HG03460 (cell line): ENCODE results near the gene SYT7.

Source experiments
- ATAC-seq: cut with Tn5 transposase; IDR thresholded peaks from one replicate; pipeline ENCODE4 v1.9.1; 2021; ENCODE audit not compliant: unreplicated experiment

SYT7 gene

DNA sequence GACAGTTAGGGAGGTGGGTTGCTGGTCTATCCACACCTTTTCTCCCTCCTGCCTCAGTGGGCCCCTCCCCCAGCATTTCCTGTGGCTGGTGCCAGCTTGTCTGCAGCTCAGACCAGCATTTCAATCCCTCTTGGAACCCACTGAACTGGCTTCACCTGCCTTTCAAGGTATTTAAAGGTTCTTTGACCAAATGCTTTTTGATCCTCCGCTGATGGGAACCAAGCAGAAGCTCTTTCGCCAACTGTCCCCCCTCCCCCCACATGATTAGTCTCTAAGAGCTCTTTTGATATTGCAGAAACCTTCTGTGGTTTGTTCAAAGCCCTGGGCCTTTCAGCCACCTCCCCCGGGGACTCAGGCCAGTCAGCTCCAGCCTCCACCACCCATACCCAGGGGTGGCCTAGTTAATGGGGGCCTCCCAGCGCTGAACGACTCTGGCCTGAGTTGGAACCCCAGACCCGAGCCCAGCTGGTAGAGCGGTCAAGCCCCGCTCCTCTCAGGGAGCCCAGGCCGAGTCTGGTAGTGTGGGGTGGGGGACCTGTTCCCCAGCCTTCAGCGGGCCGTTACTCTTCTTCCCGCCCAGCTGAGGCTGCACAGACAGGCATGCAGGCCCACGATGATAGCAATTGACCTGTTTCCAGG, 6.0 kb upstream of the SYT7 start:
- ATAC-seq, result no peak

- no peak for ATAC-seq
These were observed 4.2 kb upstream of the SYT7 start for GRCh38 chr11:61585115-61585514.

- no peak for ATAC-seq
These were observed 1.1 kb upstream of the SYT7 start for GRCh38 chr11:61581931-61582330.

- peak; percentile 5 for ATAC-seq
These were observed 496 bp downstream of the SYT7 start for GRCh38 chr11:61580271-61580888.

DNA sequence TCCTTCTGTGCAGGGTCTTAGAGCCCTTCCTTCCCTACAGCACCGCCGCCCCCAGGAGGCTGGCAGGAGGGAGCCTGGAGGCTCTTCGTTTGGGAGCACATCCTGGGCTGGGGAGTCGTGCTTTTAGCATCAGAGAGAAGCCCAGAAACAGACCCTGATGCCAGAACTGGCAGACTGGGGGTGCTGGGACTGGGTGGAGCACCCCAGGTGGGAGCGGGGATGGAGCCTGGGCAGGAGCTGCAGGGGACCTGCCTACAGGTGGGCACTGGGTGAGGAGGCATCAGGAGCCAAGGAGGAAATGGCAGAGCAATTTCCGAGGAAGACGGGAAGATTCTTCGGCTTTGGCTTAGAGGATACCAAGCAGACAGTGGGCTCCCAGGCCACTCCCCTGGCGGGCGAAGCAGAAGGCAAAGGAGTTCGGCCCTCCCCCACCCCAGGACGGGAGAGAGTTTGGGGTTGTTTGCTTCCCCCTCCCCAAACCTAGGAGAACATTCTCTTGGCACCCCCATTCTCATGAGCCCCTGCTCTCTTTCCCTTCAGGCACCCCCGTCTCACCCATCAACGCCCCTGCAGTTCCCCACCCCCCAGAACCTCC, 1.1 kb downstream of the SYT7 start:
- ATAC-seq, result no peak

- no peak for ATAC-seq
These were observed 1.8 kb downstream of the SYT7 start for GRCh38 chr11:61578819-61579675.

DNA sequence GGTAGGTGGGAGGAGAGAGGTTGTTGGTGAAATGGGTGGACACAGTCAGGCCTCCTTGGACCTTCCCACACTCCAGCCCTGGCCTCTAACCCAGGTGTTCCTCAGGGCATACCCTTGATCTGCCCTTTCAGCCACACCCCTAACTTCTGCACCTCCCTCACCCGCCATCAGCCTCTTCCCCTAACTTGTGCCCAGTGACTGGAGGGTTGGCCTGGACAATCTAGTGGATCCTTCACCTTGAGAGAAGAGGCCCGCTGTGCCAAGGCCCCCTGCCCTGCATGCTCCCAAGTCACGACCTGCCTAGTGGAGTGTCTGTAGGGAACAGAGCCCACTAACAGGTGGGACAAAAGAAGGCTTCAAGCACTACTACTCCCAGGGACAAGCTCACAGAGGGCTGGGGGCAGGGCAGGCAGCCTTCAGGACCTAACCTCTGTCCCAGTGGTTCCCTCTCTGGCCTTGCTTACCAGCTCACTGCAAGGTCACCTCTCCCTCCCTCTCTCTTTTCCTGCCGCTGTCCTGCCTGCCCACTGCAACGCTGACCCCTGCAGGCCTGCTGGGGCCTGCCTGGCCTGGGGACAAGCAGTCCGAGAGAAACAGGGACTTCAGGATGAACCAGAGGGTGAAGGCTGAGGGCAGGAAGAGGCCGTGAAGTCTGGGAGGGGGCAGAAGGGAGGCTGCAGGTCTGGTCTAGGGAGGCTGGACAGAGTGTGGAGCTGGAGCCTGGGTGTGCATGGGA, 3.3 kb downstream of the SYT7 start:
- no peak for ATAC-seq

DNA sequence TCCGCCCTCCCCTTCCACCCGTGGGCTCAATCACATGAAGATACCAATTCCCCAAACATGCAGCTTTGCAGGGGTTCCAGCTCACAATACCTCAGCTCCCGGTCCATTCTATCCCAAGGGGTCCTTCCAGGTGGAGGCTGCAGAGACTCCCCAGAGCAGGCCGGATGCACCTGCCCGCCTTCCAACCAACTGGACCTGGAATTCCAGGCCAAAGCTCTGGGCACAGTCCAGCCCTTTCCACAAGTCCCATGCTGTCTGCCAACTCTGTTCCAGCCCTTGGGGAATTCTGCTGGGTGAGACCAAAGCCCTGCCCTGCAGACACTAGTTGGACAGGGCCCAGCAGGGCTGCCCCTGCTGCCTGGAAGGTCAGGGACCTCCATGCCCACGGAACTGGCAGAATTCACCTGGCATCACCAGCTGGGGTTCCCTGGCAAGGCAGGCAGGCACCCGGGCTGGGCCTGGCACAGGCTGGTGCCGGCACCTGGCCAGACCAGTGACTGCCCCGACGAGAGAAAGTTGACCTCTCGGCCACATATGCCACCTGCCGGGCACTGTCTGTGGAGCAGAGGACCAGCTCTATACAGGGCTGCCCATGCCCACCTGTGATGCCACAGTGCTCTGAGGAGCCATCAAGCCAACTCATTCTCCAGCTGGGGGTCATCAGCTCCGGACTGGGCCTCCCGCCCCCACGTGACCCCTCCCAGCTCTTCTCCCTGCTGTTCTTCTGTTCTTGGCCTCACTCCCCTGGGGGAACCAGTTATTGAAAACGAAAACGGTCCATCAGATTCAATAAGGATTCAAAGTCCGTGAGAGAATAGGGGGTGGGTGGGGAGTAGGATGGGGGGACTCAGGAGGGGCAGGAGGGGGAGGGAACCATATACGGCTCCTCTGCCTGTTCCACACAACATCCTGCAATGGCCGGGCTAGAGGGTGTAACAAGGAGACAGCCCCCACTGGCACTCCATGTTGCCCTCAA, 4.7 kb downstream of the SYT7 start:
- ATAC-seq, result no peak

DNA sequence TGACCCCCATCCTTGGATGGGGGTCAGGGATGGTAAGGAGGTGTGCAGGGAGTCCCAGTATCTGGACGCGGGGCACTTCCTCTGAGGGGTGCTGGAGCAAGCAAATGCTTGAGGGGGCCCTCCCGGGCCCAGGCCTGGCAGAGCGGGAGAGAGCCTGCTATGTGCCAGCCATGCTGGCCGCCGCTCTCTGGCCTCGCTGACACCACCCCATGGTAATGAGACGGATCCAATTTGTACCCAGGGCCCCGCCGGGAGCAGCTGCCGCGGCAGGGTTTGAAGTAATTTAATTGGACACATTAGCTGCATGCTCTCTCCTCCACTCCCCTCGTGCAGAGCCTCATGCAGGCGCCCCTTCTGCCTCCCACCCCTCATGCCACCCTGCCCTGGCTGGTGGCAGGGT, 6.3 kb downstream of the SYT7 start:
- ATAC-seq, result no peak

GRCh38 chr11:61572913-61573312, 8.0 kb downstream of the SYT7 start:
- no peak for ATAC-seq

DNA sequence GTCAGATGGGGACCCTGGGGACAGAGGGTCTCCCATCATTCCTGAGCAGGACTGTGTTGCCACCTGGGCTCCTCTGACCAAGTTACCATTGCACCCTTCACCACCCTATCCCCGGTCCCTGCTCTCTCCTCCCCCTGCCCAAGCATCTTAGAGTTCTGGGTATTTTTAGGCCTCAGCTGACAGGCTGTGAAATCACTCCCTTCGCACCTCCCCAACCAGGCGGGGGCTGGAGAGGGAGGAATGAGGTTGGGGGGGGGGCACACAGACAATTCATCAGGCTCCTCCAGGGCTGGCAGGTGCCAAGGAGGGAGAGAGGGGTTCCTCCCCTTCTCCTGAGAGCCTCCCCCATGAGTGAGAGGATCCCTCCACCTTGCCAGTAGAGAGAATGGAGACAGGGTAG, 9.0 kb downstream of the SYT7 start:
- ATAC-seq, result no peak

- no peak for ATAC-seq
These were observed 9.5 kb downstream of the SYT7 start for GRCh38 chr11:61571337-61571736.

- ATAC-seq, result no peak
These were observed 11.2 kb downstream of the SYT7 start for GRCh38 chr11:61569701-61570100.

GRCh38 chr11:61569018-61569417, 11.9 kb downstream of the SYT7 start:
- no peak for ATAC-seq

- no peak for ATAC-seq
These were observed 13.4 kb downstream of the SYT7 start for GRCh38 chr11:61567286-61568061.

GRCh38 chr11:61564936-61565696, 15.8 kb downstream of the SYT7 start:
- ATAC-seq, result no peak

GRCh38 chr11:61560751-61561150, 20.1 kb downstream of the SYT7 start:
- ATAC-seq, result no peak

DNA sequence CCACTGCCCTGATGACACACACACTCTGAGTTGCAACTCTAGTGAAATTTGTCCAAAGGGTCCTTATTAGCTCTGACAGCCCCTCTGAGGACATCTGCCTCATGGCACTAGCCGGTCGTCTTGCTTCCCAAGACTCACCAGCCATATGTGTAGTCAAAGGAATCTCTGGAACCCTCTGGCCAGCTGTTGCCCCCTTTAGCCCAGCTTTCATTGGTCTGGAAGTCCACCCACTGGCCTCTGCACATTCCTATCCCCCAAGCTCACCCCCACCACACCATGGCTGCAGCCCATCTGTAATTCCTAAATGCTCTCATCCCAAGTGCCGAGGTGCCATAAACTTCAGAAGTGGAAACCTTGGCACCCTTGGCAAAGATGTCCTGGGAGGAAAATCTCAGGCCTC, 24.3 kb downstream of the SYT7 start:
- no peak for ATAC-seq
